ENCODE data around the gene SIGLEC10. TPM values are rescaled to one million over a fixed set of nuclear protein-coding genes. Genes with fewer than 3 reads are reported as not detected.
"Not testable (repeated sequence)": the region's sequence is repeated elsewhere in the genome, so short reads cannot be mapped to it uniquely, and the experiment has no call there.

The SIGLEC10 gene
- not detected in 2 replicates for total RNA-seq (ENCODE audit: low replicate concordance)
- long read RNA-seq = 0 reads

GRCh38 chr19:51417107-51417809, at the start of gene SIGLEC10:
Gene SIGLEC10, minus strand, starts transcription at chr19:51417642. Its CDS starts 61 bp downstream, at chr19:51417581.
- Mint-ChIP-seq H3K27ac (no peak within 1 kb of the TSS), H3K27me3 (peaks cover 9% of the 10 kb centered on the region), H3K4me1 (ENCODE audit: unreplicated experiment) (no peaks in the 10 kb centered on the region), H3K36me3 (no peaks in the 10 kb centered on the region), H3K9me3 (no peaks in the 10 kb centered on the region), H3K4me3 (no peak within 1 kb of the TSS)
- TF ChIP-seq CTCF (conservative IDR thresholded peaks at IDR 0.05) = no peak
- no peak for DNase-seq (ENCODE audit: extremely low spot score, unreplicated experiment)

- TF ChIP-seq CTCF (conservative IDR thresholded peaks at IDR 0.05) = no peak
- DNase-seq (ENCODE audit: extremely low spot score, unreplicated experiment) = no peak
- no peak overlapping the region for H3K27ac Mint-ChIP-seq
- no peaks in the 10 kb centered on the region for H3K4me1 Mint-ChIP-seq (ENCODE audit: unreplicated experiment)
- no peak overlapping the region for H3K4me3 Mint-ChIP-seq
- H3K36me3 Mint-ChIP-seq = no peaks in the 10 kb centered on the region
- H3K27me3 Mint-ChIP-seq = peaks cover 57% of the 10 kb centered on the region
- no peaks in the 10 kb centered on the region for H3K9me3 Mint-ChIP-seq
Measured at GRCh38 chr19:51466723-51467122, 49.3 kb upstream of the SIGLEC10 start.

GRCh38 chr19:51463976-51464581, 46.6 kb upstream of the SIGLEC10 start:
- H3K27me3 Mint-ChIP-seq = peaks cover 65% of the 10 kb centered on the region
- H3K27ac Mint-ChIP-seq; H3K4me1 Mint-ChIP-seq (ENCODE audit: unreplicated experiment); H3K4me3 Mint-ChIP-seq; DNase-seq (ENCODE audit: extremely low spot score, unreplicated experiment); H3K9me3 Mint-ChIP-seq; H3K36me3 Mint-ChIP-seq: not testable (repeated sequence)

GRCh38 chr19:51462681-51463080, 45.2 kb upstream of the SIGLEC10 start:
- peak; percentile 48 for DNase-seq (ENCODE audit: extremely low spot score, unreplicated experiment)
- Mint-ChIP-seq H3K9me3 (no peaks in the 10 kb centered on the region), H3K36me3 (no peaks in the 10 kb centered on the region), H3K27me3 (peaks cover 54% of the 10 kb centered on the region), H3K4me3 (no peak overlapping the region), H3K27ac (no peak overlapping the region), H3K4me1 (ENCODE audit: unreplicated experiment) (no peaks in the 10 kb centered on the region)
- TF ChIP-seq CTCF (conservative IDR thresholded peaks at IDR 0.05) = no peak

- DNase-seq (ENCODE audit: extremely low spot score, unreplicated experiment) = peak; percentile 48
- Mint-ChIP-seq H3K27me3 (peaks cover 50% of the 10 kb centered on the region), H3K27ac (no peak overlapping the region), H3K9me3 (no peaks in the 10 kb centered on the region), H3K4me3 (no peak overlapping the region), H3K36me3 (no peaks in the 10 kb centered on the region), H3K4me1 (ENCODE audit: unreplicated experiment) (no peaks in the 10 kb centered on the region)
- TF ChIP-seq CTCF (conservative IDR thresholded peaks at IDR 0.05) = no peak
Measured at GRCh38 chr19:51462276-51462675, 44.8 kb upstream of the SIGLEC10 start.

GRCh38 chr19:51461723-51462161, 44.3 kb upstream of the SIGLEC10 start:
- Mint-ChIP-seq H3K27me3 (peaks cover 44% of the 10 kb centered on the region), H3K4me1 (ENCODE audit: unreplicated experiment) (no peaks in the 10 kb centered on the region), H3K4me3 (no peak overlapping the region)

More at GRCh38 chr19:51461723-51462161, 44.3 kb upstream of the SIGLEC10 start:
- Mint-ChIP-seq H3K27ac (no peak overlapping the region), H3K36me3 (no peaks in the 10 kb centered on the region), H3K9me3 (no peaks in the 10 kb centered on the region)
- DNase-seq (ENCODE audit: extremely low spot score, unreplicated experiment) = peak; percentile 44
- TF ChIP-seq CTCF (conservative IDR thresholded peaks at IDR 0.05) = no peak

All from type B pancreatic cell (in vitro differentiated cells).